ENCODE measurements around the gene ERVK3-1. TPM values are rescaled to one million over a fixed set of nuclear protein-coding genes. Genes with fewer than 3 reads are reported as not detected.
A peak's percentile ranks its signal among the peaks of the same experiment; 100 is the strongest.
"Not testable (repeated sequence)": the region's sequence is repeated elsewhere in the genome, so short reads cannot be mapped to it uniquely, and the experiment has no call there.

The ERVK3-1 gene
- polyA plus RNA-seq, 1 of the 3 experiments (the other 2 are of a cell fraction), result 69.4 TPM

GRCh38 chr19:58307736-58308135 lies 2.6 kb downstream of the ERVK3-1 start:
- Histone ChIP-seq H3K4me1 (ENCODE audit: control insufficient read depth in 1 of 2, insufficient read depth in 2 of 2, low read depth in 1 of 2, low read length in 1 of 2) (peaks cover 0 to 16% of the 10 kb centered on the region in 2 experiments; a peak in 2 of 4 replicates), H3K36me3 (replicated peaks in 1 of 2; ENCODE audit: control insufficient read depth in 1 of 2, insufficient read depth in 2 of 2, low read length in 1 of 2) (peaks cover 51 to 57% of the 10 kb centered on the region in 2 experiments), H3K4me2 (no peak overlapping the region), H3K27ac (ENCODE audit: low read depth in 2 of 2, low read length in 1 of 2) (no peak overlapping the region; a peak in 1 of 4 replicates), H3K9ac (no peak overlapping the region), H3K4me3 (ENCODE audit: low read depth in 2 of 2, low read length in 1 of 2) (no peak overlapping the region), H3K9me3 (no peaks in the 10 kb centered on the region), H3K27me3 (ENCODE audit: insufficient read depth) (no peaks in the 10 kb centered on the region), H3K79me2 (ENCODE audit: insufficient read depth) (peaks cover 28% of the 10 kb centered on the region), H2AFZ (ENCODE audit: low read depth) (no peak overlapping the region), H3F3A (replicated peaks; ENCODE audit: insufficient read depth) (peaks cover 14% of the 10 kb centered on the region), H4K20me1 (ENCODE audit: insufficient read depth) (no peaks in the 10 kb centered on the region), H3K9me2 (no peaks in the 10 kb centered on the region)
- ChIA-PET CTCF (interaction anchor here (1.0 kb wide), 1 partner anchor 19 kb away, joined by 3 read pairs; the partner anchor contains the start of gene ZSCAN22), POLR2A (no interaction called here)
- WGBS (ENCODE audit: low lambda C conversion rate), result 97% methylated on average over 4 of the region's 4 CpGs
- TF ChIP-seq FOXM1 (IDR thresholded peaks at IDR 0.05; ENCODE audit: low read depth) (no peak), GABPA (IDR thresholded peaks at IDR 0.05; ENCODE audit: low read depth) (no peak)
- no peak for DNase-seq

GRCh38 chr19:58310685-58311084 lies 5.5 kb downstream of the ERVK3-1 start:
- DNase-seq, result not testable (repeated sequence)
- peak; percentile 41 for TF ChIP-seq CTCF (IDR thresholded peaks at IDR 0.05)

GRCh38 chr19:58311345-58311865 lies 6.2 kb downstream of the ERVK3-1 start:
- DNase-seq, result no peak
- H3K4me3 ChIP-seq (ENCODE audit: low read depth in 2 of 2, low read length in 1 of 2), result no peak overlapping the region
- TF ChIP-seq SMC3 (IDR thresholded peaks at IDR 0.05; ENCODE audit: low read depth, low read length) (no peak), NRF1 (IDR thresholded peaks at IDR 0.05; ENCODE audit: low read depth, low read length) (no peak), FOXM1 (IDR thresholded peaks at IDR 0.05; ENCODE audit: low read depth) (no peak), EP300 (IDR thresholded peaks at IDR 0.05; ENCODE audit: borderline replicate concordance in 1 of 2, low read depth in 1 of 2, low read length in 1 of 2) (no peak), RFX5 (IDR thresholded peaks at IDR 0.05; ENCODE audit: low read length) (no peak), FOSL2 (IDR thresholded peaks at IDR 0.05; ENCODE audit: borderline replicate concordance, low read depth) (no peak)
- H3K27me3 ChIP-seq (ENCODE audit: insufficient read depth), result no peaks in the 10 kb centered on the region
- CTCF ChIA-PET, result interaction anchor here (0.9 to 1.2 kb wide), 2 partner anchors 9 to 11 kb away, joined by 3 read pairs; no protein-coding TSS in a partner anchor
- H3K27ac ChIP-seq (ENCODE audit: low read depth in 2 of 2, low read length in 1 of 2), result no peak overlapping the region
- peaks cover 3% of the 10 kb centered on the region for H3F3A ChIP-seq (replicated peaks; ENCODE audit: insufficient read depth)
- no peaks in the 10 kb centered on the region for H3K9me2 ChIP-seq
- POLR2A ChIA-PET, result no interaction called here
- no peak overlapping the region for H3K9ac ChIP-seq
- peaks cover 17% of the 10 kb centered on the region for H3K79me2 ChIP-seq (ENCODE audit: insufficient read depth)
- H3K4me1 ChIP-seq (ENCODE audit: control insufficient read depth in 1 of 2, insufficient read depth in 2 of 2, low read depth in 1 of 2, low read length in 1 of 2), result peaks cover 0 to 9% of the 10 kb centered on the region in 2 experiments; a peak in 2 of 4 replicates
- H3K36me3 ChIP-seq (replicated peaks in 1 of 2; ENCODE audit: control insufficient read depth in 1 of 2, insufficient read depth in 2 of 2, low read length in 1 of 2), result peaks cover 72 to 78% of the 10 kb centered on the region in 2 experiments
- H4K20me1 ChIP-seq (ENCODE audit: insufficient read depth), result no peaks in the 10 kb centered on the region
- H2AFZ ChIP-seq (ENCODE audit: low read depth), result no peak overlapping the region
- no peak overlapping the region for H3K4me2 ChIP-seq
- H3K9me3 ChIP-seq, result no peaks in the 10 kb centered on the region
- WGBS (ENCODE audit: low lambda C conversion rate), result 94% methylated on average over 7 of the region's 7 CpGs

More at GRCh38 chr19:58310685-58311084, 5.5 kb downstream of the ERVK3-1 start:
- 90% methylated on average over 13 of the region's 13 CpGs for WGBS (ENCODE audit: low lambda C conversion rate)
- POLR2A ChIA-PET; H3K9me2 ChIP-seq; H3K4me2 ChIP-seq; H4K20me1 ChIP-seq (ENCODE audit: insufficient read depth); H3K27ac ChIP-seq (ENCODE audit: low read depth in 2 of 2, low read length in 1 of 2); H3K9me3 ChIP-seq; H3K4me3 ChIP-seq (ENCODE audit: low read depth in 2 of 2, low read length in 1 of 2); H2AFZ ChIP-seq (ENCODE audit: low read depth); H3F3A ChIP-seq (replicated peaks; ENCODE audit: insufficient read depth); H3K9ac ChIP-seq; H3K27me3 ChIP-seq (ENCODE audit: insufficient read depth): not testable (repeated sequence)
- peaks cover 77 to 80% of the 10 kb centered on the region in 2 experiments for H3K36me3 ChIP-seq (replicated peaks in 1 of 2; ENCODE audit: control insufficient read depth in 1 of 2, insufficient read depth in 2 of 2, low read length in 1 of 2)
- CTCF ChIA-PET, result interaction anchor here (0.9 kb wide), 1 partner anchor 9 kb away, joined by 3 read pairs; no protein-coding TSS in a partner anchor
- peaks cover 24% of the 10 kb centered on the region for H3K79me2 ChIP-seq (ENCODE audit: insufficient read depth)
- peaks cover 0 to 14% of the 10 kb centered on the region in 2 experiments; a peak in 2 of 4 replicates for H3K4me1 ChIP-seq (ENCODE audit: control insufficient read depth in 1 of 2, insufficient read depth in 2 of 2, low read depth in 1 of 2, low read length in 1 of 2)
